HL-60 (cell line): ENCODE measurements around the gene ACYP2.

Experiments
- DNase-seq, 2 experiments: peaks; one replicate each; pipeline ENCODE4 v3.0.0-alpha.2; 2010 to 2020; ENCODE audit warnings: low read depth in 1 of 2, low spot score in 1 of 2
- H3K27ac ChIP-seq: fragments of 250-450 bp; sonication (Bioruptor Pico); replicated peaks from 2 replicates; pipeline ENCODE4 v1.5.1; 2020; ENCODE audit warnings: mild to moderate bottlenecking, moderate library complexity
- H3K27me3 ChIP-seq: fragments of 250-450 bp; sonication (Bioruptor Pico); 2 replicates; pipeline ENCODE4 v1.5.1; 2021; ENCODE audit warnings: mild to moderate bottlenecking, moderate library complexity; ENCODE audit not compliant: insufficient read depth, poor library complexity, severe bottlenecking
- H3K4me3 ChIP-seq: replicated peaks from 2 replicates; pipeline ENCODE4 v1.5.1; 2011; ENCODE audit warnings: mild to moderate bottlenecking, control low read depth, low read length; ENCODE audit not compliant: insufficient read depth
- GABPA ChIP-seq: IDR thresholded peaks from 2 replicates; pipeline ENCODE4 v1.6.1; 2012; ENCODE audit warnings: low read depth
- POLR2AphosphoS5 ChIP-seq: IDR thresholded peaks from 2 replicates; pipeline ENCODE4 v1.6.1; 2012; ENCODE audit warnings: low read depth
- SPI1 ChIP-seq: IDR thresholded peaks from 2 replicates; pipeline ENCODE4 v1.6.1; 2012; ENCODE audit warnings: low read depth, mild to moderate bottlenecking, borderline replicate concordance
- TF ChIP-seq, protein P1 (sequence below): IDR thresholded peaks from 2 replicates; pipeline ENCODE4 v1.6.1; 2012; ENCODE audit warnings: low read depth; ENCODE audit not compliant: insufficient replicate concordance
- TF ChIP-seq, protein P2 (sequence below): IDR thresholded peaks from one replicate; pipeline ENCODE4 v1.5.1; 2011; ENCODE audit warnings: low read length, control low read depth, inconsistent platforms; ENCODE audit not compliant: insufficient read depth

The ACYP2 gene

DNA sequence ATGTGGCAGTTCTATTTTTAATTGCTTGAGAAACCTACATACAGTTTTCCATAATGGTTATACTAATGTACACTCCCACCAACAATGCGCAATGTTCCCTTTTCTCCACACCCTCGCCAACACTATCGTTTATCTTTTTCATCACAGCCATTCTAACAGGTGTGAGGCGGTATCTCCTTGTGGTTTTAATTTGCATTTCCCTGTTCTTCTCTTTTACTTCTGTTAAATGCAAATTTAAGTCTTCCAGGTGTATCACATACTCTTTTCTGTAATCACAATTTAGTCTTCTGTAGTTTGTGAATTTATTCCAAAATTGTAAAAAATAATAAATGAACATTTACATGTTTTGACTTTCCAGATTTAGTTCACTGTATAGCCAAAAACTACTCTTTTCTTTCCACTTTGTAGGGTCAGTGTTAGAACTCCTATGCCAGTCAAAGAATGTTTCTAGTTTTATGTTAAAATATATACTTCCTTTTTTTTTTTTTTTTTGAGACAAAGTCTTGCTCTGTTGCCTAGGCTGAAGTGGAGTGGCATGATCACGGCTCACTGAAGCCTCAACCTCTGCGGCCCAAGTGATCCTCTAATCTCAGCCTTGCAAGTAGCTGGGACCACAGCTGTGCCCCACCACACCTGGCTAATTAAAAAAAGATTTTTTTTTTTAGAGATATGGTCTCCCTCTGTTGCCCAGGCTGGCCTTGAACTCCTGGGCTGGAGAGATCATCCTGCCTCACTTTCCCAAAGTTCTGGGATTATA lies 15.4 kb upstream of the ACYP2 start:
- H3K4me3 ChIP-seq, result no peak overlapping the region
- no peak overlapping the region for H3K27ac ChIP-seq
- DNase-seq, result no peak
- no peak for TF ChIP-seq GABPA
- no peak for TF ChIP-seq SPI1
- no peak for TF ChIP-seq POLR2AphosphoS5
- TF ChIP-seq, protein P1, sequence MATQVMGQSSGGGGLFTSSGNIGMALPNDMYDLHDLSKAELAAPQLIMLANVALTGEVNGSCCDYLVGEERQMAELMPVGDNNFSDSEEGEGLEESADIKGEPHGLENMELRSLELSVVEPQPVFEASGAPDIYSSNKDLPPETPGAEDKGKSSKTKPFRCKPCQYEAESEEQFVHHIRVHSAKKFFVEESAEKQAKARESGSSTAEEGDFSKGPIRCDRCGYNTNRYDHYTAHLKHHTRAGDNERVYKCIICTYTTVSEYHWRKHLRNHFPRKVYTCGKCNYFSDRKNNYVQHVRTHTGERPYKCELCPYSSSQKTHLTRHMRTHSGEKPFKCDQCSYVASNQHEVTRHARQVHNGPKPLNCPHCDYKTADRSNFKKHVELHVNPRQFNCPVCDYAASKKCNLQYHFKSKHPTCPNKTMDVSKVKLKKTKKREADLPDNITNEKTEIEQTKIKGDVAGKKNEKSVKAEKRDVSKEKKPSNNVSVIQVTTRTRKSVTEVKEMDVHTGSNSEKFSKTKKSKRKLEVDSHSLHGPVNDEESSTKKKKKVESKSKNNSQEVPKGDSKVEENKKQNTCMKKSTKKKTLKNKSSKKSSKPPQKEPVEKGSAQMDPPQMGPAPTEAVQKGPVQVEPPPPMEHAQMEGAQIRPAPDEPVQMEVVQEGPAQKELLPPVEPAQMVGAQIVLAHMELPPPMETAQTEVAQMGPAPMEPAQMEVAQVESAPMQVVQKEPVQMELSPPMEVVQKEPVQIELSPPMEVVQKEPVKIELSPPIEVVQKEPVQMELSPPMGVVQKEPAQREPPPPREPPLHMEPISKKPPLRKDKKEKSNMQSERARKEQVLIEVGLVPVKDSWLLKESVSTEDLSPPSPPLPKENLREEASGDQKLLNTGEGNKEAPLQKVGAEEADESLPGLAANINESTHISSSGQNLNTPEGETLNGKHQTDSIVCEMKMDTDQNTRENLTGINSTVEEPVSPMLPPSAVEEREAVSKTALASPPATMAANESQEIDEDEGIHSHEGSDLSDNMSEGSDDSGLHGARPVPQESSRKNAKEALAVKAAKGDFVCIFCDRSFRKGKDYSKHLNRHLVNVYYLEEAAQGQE, result no peak
- TF ChIP-seq, protein P2, sequence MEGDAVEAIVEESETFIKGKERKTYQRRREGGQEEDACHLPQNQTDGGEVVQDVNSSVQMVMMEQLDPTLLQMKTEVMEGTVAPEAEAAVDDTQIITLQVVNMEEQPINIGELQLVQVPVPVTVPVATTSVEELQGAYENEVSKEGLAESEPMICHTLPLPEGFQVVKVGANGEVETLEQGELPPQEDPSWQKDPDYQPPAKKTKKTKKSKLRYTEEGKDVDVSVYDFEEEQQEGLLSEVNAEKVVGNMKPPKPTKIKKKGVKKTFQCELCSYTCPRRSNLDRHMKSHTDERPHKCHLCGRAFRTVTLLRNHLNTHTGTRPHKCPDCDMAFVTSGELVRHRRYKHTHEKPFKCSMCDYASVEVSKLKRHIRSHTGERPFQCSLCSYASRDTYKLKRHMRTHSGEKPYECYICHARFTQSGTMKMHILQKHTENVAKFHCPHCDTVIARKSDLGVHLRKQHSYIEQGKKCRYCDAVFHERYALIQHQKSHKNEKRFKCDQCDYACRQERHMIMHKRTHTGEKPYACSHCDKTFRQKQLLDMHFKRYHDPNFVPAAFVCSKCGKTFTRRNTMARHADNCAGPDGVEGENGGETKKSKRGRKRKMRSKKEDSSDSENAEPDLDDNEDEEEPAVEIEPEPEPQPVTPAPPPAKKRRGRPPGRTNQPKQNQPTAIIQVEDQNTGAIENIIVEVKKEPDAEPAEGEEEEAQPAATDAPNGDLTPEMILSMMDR, result no peak
- no peaks in the 10 kb centered on the region for H3K27me3 ChIP-seq

DNA sequence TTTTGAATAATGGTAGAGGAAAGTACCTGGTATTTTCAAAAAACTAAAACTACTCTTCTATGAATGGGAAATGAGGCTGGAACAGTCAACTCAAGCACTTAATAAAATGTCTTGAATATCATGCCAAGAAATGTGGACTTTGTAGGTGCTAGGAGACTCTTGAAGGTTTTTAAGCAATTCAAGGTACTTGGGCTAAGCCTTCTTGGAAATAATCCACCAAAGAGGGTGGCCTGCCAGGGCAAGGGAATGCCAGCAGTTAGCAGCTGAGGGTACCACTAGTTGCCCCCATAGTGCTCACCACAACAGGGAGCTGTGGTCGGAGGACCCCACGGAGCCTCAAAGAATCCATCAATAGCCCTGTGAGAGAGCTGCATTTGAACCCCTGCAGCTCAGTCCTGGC lies 14.6 kb upstream of the ACYP2 start:
- TF ChIP-seq GABPA, result no peak
- TF ChIP-seq, protein P2, result no peak
- TF ChIP-seq SPI1, result no peak
- TF ChIP-seq, protein P1, result no peak
- no peak for TF ChIP-seq POLR2AphosphoS5
- no peak overlapping the region for H3K4me3 ChIP-seq
- no peak overlapping the region for H3K27ac ChIP-seq
- no peak for DNase-seq
- no peaks in the 10 kb centered on the region for H3K27me3 ChIP-seq

DNA sequence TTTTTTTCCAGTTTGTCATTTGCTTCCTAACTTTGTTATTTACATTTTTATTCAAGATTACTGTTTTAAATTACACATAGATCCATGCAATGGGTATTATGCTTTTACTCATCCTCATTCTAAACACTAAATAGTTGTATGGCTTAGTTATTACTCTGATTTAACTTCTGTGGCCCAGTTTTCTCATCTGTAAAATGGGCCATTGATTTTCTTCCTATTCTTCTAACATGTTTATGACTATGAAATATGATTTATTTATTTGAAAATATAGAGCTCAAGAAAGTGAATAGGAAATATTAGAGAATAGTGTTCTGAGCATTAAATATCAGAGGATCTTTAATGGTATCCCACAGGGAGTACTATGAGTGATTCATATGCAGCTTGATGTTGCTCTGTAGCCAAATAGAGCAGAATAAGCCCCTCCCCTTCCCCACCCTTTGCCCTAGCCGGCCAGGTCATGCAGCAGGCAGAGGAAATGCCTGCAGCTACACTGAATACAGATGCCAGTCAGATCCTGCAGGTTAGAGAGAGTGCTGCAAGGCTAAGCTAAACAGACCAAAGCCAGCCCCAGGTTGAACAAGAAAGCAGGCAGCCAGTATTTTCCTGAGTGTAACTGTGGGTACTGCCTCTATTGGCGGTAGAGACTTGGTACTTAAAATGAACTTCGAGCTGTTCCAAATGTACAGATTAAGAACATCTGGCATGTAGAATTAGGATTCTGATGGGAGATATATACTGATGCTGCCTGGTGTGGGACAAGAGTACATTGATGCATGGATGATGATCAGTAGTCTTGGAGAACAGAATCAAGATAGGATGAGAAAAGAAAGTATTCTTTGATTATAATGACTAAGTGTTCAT lies 11.7 kb upstream of the ACYP2 start:
- Histone ChIP-seq H3K27me3 (no peaks in the 10 kb centered on the region), H3K4me3 (no peak overlapping the region), H3K27ac (no peak overlapping the region)
- TF ChIP-seq SPI1 (no peak), POLR2AphosphoS5 (no peak), GABPA (no peak)
- TF ChIP-seq, protein P1, result no peak
- TF ChIP-seq, protein P2, result no peak
- no peak for DNase-seq
